ENCODE results near the gene RPL27A.
"Not testable (repeated sequence)": the region's sequence is repeated elsewhere in the genome, so short reads cannot be mapped to it uniquely, and the experiment has no call there.

Gene RPL27A

DNA sequence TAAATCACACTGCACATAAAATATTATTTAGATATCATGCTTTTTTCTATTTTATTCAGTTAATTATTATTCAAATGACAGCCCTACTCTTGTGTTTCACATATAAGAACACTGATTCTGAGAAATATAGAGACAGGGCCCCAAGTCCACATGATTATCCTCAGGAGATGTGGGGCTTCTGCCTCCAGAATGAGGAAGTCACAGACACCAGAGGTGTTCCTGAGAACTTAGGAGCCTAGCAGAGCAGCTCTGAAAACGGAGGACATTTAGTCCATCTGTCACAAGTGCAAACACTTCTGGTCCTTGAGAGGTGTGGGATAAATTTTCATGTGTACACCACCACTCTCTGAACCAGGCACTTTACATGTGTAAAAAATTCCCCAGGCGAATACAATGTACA is 26.3 kb upstream of the RPL27A start:
- H3K4me3 ChIP-seq (ENCODE audit: low read depth, low read length): no peak overlapping the region
- no peak for TF ChIP-seq CTCF (IDR thresholded peaks at IDR 0.05; ENCODE audit: borderline replicate concordance, insufficient read depth, low read depth, low read length)

DNA sequence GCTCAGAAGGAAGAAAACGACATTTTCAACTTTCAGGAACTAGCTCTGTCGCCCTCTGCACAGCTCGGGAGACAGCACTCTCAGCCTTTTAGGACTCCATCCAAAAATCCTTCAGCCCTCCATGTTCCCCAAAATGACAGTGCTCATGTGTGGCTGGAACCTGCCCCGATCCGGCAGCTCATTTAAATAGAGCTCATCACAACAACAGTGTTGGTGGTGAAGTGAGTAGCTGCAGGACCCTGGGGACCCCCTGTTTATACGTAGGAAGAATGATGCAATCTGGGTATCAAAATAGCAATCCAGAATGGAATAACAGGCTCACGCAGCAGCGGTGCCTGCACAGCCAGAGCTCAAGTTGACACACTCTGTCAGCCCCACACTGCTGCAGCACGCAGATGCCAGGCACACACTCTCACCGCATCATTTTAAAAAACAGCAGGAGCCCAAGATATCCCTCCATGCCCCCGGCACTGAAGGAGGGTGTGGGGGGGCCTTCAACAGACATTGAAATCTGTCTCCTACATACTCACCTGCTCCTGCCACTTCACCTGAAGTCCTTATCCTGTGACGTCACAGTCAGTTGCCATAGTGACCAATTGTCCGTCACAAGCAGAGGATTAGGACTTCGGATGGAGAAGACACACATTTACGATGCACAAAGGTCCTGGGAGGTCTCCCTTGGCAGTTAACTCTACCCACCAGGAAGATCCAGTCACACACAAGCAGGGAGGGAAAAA is 24.1 kb upstream of the RPL27A start:
- TF ChIP-seq CTCF (IDR thresholded peaks at IDR 0.05; ENCODE audit: borderline replicate concordance, insufficient read depth, low read depth, low read length): no peak
- H3K4me3 ChIP-seq (ENCODE audit: low read depth, low read length): no peak overlapping the region

GRCh38 chr11:8661001-8661795 is 21.4 kb upstream of the RPL27A start:
- H3K4me3 ChIP-seq (ENCODE audit: low read depth, low read length): no peak overlapping the region
- TF ChIP-seq CTCF (IDR thresholded peaks at IDR 0.05; ENCODE audit: borderline replicate concordance, insufficient read depth, low read depth, low read length): no peak

GRCh38 chr11:8665222-8665621 is 17.4 kb upstream of the RPL27A start:
- no peak for TF ChIP-seq CTCF (IDR thresholded peaks at IDR 0.05; ENCODE audit: borderline replicate concordance, insufficient read depth, low read depth, low read length)
- no peak overlapping the region for H3K4me3 ChIP-seq (ENCODE audit: low read depth, low read length)

- H3K4me3 ChIP-seq (ENCODE audit: low read depth, low read length): not testable (repeated sequence)
Observed at GRCh38 chr11:8670081-8670480, 12.5 kb upstream of the RPL27A start.

GRCh38 chr11:8671193-8671612 is 11.4 kb upstream of the RPL27A start:
- H3K4me3 ChIP-seq (ENCODE audit: low read depth, low read length): no peak overlapping the region

DNA sequence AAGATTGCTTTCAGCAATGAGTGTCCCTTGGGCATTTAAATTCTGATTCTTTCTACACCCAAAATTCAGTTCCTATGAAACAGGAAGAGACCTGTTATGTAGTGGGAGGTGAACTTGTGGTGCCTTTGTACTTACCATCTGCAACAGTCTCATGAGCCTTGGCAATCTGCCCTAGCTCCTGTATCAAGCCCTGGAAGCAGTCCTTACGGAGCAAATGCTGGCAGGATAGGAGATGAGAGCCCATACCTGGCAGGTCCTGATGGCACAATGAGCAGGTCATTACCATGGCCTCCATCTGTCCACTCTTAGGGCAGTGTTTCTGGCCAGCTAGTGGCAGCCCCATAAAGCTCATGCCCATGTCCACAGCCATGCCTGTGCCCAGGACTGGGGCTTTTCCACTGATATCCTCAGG is 10.9 kb upstream of the RPL27A start:
- H3K4me3 ChIP-seq (ENCODE audit: low read depth, low read length): no peak overlapping the region
- no peak for TF ChIP-seq CTCF (IDR thresholded peaks at IDR 0.05; ENCODE audit: borderline replicate concordance, insufficient read depth, low read depth, low read length)

More at GRCh38 chr11:8671193-8671612, 11.4 kb upstream of the RPL27A start:
- TF ChIP-seq CTCF (IDR thresholded peaks at IDR 0.05; ENCODE audit: borderline replicate concordance, insufficient read depth, low read depth, low read length): no peak
